NCI-H748 treated with DMSO at 0.1 percent for 48 hours (cell line): ENCODE data around the gene SLC26A6.

Source experiments
- DNase-seq: peaks from one replicate; lab custom pipeline; 2025; lab: John Stamatoyannopoulos, UW

The SLC26A6 gene

GRCh38 chr3:48631516-48632448 lies 3.5 kb downstream of the SLC26A6 start:
- no peak for DNase-seq

DNA sequence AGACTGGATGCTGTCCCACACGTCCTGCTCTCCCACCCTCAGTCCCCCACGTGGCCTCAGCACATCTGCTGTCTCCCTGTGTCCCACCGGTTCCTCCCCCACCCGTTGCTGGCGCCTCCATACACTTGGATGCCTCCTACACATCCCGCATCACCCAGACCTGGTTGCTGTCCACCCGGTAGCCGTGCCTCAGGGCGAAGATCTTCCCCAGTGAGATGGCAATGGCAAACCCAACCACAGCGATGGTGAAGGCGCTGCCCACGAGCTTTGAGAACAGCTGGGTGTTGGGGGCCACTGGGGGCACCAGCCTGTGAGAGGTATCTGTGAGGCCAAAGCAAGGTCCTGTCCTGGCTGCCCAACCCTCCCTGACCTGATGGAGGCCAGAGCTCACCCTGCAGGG lies 4.4 kb downstream of the SLC26A6 start:
- DNase-seq = no peak

GRCh38 chr3:48630407-48630806 lies 4.9 kb downstream of the SLC26A6 start:
- no peak for DNase-seq

GRCh38 chr3:48629894-48630293 lies 5.4 kb downstream of the SLC26A6 start:
- DNase-seq = no peak

DNA sequence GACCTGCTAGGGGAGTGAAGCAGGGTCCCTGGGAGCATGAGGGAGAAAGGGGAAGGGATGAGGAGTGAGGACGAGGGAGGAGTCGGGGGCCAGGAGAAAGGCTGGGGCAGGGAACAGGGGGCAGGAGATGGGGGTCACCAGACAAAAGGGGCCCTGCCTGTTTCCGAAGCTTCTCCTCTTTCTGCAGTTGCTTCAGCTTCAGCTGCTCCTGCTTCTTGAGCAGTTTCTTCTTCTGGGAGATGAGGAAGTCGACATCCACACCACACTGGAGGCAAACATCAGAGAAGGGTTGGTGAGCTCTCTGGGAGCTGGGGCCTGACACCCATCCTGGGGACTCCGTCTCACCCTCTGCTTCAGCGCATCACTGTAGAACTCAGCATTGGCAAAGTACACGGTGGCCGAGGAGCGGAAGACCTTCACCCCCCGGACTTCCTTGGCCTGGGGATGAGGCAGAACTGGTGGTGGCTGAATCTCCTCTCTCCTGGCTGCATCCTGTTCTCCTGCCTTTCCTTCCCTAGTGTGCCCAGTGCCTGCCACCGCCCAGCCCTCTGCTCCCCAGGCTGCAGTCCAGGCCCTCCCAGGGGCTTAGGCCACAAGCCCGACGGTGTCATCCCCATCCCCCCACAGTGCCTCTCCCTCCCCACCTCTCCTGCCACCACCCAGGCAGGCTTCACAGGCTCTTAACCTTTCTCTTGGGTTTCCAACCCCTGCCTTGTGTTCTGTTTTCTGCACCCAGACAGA lies 6.8 kb downstream of the SLC26A6 start:
- no peak for DNase-seq

GRCh38 chr3:48625600-48625999 lies 9.7 kb downstream of the SLC26A6 start:
- no peak for DNase-seq

GRCh38 chr3:48624767-48625166 lies 10.5 kb downstream of the SLC26A6 start:
- no peak for DNase-seq

DNA sequence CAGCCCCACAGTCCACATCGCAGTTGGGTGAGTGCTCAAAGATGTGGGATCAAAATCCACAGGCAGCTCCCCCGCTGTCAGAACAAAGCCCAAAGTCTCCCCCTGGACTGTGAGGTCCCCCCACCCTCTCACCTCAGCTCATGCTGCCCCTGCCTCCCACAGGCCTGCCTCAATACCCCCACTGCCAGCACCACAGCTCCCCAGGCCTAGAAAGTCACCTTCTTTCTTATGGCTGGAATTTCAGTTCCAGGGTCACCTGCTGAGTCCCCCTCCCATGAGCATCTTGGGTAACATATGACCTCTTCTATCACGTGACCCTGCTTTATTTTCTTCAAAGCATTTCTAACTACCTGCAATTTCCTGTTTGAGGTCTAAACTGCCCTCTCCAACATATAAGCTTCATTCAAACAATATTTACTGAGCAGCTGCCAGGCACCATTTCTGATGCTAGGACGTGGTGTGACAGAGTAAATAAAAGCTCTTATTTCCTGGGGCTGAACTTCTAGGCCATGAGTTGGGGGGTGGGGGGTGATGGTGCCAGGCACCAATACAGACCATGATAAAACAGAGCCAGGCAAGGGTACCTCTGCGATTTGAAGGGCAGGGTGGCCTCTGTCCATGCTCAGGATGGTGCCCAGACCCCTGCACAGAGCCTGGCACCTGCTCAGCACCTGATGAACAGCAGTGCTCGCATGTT lies 11.3 kb downstream of the SLC26A6 start:
- peak; percentile 75 for DNase-seq

DNA sequence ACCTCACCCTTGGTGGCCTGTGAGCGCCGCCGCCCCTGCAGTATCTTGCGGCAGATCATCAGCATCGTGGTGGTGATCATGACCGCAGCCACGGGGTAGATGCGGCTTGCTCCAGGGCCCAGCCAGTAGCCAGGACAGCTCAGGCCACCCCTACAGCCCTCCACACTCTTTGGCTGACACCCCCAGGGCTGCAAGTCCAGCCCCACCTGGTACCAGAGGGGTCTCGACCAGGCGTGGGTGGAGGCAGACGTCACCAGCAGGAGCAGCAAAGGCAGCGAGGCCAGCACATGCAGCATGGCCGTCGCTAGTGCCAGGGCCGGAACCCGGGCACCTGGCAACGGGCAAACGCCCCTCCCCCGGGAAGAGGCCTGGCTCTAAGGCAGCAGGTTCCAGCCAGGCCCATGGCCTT lies 13.8 kb downstream of the SLC26A6 start, which contains the start of gene TMEM89:
TMEM89 (minus strand) TSS at position 309 of the 409 bp plus-strand sequence; CDS start at position 296, 13 bp downstream.
- DNase-seq = no peak

- DNase-seq = no peak
These were observed 15.4 kb downstream of the SLC26A6 start for GRCh38 chr3:48619541-48620524.

- DNase-seq = no peak
These were observed 17.7 kb downstream of the SLC26A6 start for GRCh38 chr3:48617559-48617958.

DNA sequence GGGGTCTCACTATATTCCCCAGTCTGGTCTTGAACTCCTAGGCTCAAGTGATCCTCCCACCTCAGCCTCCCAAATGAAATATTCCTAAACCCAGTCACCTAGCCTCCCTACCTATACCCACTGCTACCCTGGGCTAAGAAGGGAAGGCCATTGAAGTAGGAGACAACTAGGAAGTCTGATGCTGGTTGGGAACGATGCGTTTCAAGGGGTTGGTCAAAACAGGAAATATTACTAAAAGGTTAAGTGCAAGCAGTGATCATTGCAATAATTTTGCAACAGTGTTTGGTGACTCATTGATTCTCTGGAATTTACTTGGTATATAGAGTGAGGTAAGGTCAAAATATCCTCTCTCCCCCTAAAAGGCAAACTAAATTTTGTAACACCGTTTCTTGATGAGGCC lies 21.2 kb downstream of the SLC26A6 start:
- no peak for DNase-seq

- no peak for DNase-seq
These were observed 23.0 kb downstream of the SLC26A6 start for GRCh38 chr3:48612309-48612708.

- peak; percentile 64 for DNase-seq
These were observed 25.9 kb downstream of the SLC26A6 start, which contains the start of gene UQCRC1 for GRCh38 chr3:48609088-48610005. Gene UQCRC1 (minus strand): TSS chr3:48609646. CDS start chr3:48609620, 26 bp downstream.

DNA sequence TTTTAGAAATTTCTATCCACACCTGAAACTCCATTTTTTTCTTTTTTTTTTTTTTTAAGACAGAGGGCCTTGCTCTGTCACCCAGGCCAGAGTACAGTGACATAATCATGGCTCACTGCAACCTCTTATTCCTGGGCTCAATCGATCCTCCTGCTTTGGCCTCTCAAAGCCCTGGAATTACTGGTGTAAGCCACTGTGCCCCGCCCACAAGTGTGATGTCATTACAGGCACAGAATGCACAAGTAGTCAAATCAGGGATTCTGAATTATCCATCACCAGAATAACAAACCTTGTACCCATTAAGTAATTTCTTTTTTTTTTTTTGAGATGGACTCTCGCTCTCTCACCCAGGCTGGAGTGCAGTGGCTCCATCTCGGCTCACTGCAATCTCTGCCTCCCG lies 27.7 kb downstream of the SLC26A6 start:
- no peak for DNase-seq

DNA sequence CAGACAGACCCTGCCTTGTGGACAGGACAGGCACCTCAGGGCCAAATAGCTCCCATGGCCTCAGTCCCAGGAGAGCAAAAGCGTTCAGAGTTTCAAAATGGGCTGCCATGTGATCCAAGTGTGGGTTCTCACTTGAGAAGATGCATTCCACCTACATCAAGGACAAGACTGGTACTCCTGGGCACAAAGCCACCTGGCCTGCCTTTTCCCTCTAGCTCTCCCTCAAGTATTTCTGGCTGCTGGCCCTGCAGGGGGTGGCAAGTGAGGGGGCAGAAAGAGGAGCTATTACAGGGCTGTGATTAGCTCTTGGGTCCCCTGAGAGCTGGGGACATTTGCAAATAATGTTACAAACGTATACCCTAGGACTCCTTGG lies 33.7 kb downstream of the SLC26A6 start:
- no peak for DNase-seq

- no peak for DNase-seq
These were observed 34.3 kb downstream of the SLC26A6 start for GRCh38 chr3:48600711-48601621.

- DNase-seq = no peak
These were observed 35.6 kb downstream of the SLC26A6 start for GRCh38 chr3:48599509-48600285.
